CD4-positive, alpha-beta T cell treated with Interleukin-10 for 1 hour (primary cell): Measurements from ENCODE around the gene NUFIP1.
"Not testable (repeated sequence)": the region's sequence is repeated elsewhere in the genome, so short reads cannot be mapped to it uniquely, and the experiment has no call there.

Experiments
- DNase-seq: peaks from one replicate; pipeline ENCODE4 v3.0.0-alpha.2; 2020

Gene NUFIP1

DNA sequence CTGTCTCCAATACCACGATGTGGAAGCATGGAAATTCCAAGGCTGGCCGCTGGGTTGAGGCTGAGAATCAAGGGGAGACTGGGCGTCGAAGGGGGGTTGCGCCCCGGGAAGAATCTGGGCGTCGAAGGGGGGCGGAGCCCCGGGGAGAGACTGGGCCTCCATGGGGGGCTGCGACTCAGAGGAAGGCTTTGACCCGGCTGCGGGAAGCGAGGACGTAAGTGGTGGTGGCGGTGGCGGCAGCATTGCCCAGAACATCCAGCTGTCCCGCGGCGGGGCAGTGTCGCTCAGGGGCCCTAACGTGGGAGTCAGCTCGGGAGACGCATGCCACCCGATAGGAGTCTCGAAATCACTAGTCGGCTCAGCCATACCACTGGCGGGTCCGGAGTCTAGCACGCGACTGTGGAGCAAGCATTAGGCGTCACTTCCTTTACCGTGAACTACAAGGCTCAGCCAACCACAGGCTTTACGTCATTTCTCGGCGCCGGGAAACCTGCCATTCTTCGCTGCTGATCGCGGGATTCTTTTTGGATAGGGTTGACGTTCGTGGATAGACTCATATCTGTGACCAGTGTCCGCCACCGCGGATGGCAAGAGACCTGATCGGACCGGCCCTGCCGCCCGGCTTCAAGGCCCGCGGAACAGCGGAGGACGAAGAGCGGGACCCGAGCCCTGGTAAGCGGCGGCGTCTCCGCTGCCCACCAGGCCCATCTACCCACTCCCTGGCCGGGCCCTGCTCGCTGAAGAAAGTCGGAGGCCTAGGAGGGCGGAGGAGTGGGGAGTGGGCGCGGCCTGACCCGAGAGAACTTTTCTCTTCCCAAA lies at the start of gene NUFIP1, which contains the start of gene GPALPP1:
NUFIP1 (minus strand) TSS at position 401 of the 819 bp plus-strand sequence; CDS start at position 366, 35 bp downstream.
GPALPP1 (plus strand) TSS at position 468 of the 819 bp plus-strand sequence; CDS start at position 585, 117 bp downstream.
- DNase-seq = peak; percentile 92

DNA sequence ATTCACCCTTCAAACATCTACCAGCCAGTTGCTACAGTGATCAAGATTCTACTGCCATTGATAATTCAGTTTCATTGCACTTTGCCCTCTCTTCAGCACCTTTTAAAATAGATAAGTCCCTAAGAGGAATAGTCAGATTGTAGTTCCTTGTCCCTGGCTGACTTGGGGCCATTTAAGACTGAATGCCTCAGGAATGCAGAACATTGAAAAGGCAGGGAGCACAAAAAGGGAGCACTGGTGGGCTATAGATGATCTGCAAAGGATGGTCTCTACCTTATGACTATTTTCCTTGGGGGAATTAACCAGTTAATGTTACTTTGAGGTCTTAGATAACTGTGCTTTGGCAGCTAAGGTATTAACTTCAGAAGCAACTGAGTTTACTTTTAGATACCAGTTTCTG lies 46.9 kb upstream of the NUFIP1 start:
- DNase-seq = no peak

DNA sequence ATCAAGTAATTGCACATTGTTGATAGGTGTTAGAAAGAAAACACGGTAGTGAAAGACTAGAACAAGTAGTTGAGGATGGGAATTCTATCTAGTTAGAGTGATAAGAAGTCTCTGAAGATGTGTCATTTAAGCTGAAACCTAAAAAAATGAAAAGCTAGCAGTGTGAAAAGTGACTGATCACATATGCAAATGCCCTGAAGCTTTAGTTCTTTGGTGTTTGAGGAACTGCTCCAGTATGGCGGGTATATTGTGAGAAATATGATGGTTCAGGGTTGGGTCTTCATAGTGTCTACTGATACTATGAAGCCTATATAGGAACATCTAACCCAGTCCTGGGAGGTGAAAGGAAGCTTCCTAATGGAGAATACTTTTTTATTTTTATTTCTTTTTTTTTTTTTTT lies 45.1 kb upstream of the NUFIP1 start:
- DNase-seq = no peak

DNA sequence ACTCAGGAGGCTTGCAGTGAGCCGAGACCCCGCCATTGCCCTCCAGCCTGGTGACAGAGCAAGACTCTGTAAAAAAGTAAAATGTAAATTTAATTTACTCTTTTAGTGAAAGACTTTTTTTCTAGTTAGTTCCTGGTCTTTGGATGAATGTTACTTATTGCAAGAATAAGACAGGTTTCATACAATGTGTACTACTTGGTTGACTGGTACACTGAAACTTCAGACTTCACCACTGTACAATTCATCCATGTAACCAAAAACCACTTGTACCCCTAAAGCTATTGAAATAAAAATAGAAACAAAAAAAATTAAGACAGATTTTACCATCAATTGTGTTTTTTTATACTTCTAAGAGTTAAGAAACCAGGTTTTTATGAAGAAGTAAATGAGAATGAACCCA lies 35.6 kb upstream of the NUFIP1 start:
- no peak for DNase-seq

DNA sequence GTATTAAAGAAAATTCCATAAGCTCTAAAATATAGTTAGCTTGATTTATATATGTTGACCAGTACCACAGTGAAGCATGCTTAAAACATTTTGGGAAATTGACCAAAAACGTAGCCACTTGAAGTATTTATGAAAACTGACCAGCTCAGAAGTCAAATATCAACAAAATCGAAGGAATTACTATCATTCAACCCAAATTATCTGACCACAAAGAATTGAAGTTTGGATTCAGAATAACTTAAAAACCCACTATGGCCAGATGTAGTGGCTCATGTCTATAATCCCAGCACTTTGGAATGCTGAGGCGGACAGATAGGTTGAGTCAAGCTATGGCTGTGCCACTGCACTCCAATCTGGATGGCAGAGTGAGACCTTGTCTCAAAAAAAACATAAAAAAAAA lies 32.0 kb upstream of the NUFIP1 start:
- no peak for DNase-seq

DNA sequence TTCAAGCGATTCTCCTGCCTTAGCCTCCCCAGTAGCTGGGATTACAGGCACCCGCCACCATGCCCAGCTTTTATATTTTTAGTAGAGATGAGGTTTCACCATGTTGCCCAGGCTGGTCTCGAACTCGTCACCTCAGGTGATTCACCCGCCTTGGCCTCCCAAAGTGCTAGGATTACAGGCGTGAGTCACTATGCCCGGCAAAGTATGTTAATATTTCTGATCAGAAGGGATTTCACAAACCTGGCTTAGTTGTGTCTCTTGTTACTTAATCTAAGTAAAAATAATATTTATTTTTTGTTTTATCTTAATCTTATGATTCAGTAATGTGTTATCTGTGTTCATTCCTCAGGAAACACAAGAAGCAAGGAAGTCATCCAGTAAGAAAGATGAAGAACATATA lies 30.7 kb upstream of the NUFIP1 start:
- not testable (repeated sequence) for DNase-seq

DNA sequence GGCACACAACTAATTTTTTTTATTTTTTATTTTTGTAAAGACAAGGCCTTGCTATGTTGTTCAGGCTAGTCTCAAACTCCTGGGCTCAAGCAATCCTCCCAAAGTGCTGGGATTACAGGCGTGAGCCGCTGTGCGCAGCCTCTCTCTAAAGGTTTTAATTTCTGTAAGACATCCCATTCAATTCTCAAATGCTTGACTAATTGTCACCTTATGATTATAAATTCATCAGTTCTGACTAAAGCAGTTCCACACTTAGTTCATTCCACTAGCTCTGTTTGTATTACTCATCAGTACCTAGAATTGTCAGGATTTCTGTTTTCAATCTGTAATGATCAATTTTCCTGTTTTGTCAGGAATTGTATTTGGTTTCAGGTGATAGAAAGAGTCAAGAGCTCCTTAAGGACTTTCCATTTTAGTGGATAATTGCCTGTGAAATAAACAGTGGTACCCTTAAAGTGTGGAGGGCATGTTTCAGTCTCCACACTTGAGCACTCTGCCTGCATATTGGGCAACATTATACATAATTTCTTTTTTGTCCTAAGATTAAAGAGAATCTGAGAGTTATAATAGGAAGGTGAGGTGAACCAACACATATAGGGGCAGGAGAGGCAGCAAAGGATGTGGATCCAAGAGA lies 27.6 kb upstream of the NUFIP1 start:
- no peak for DNase-seq

DNA sequence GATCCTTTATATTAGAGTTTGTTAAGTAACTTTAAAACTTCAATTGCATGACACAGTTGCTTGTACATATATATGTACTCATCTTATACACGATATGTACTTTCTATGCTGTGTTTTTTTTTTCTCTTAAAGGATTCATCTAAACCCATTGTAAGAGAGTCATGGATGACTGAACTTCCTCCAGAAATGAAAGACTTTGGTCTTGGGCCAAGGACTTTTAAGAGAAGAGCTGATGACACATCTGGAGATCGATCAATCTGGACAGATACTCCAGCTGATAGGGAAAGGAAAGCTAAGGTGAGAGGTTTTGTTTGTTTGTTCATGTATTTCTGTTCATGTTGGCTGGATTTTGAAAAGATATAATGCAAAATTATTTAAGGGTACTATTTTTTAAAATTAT lies 26.0 kb upstream of the NUFIP1 start:
- DNase-seq = no peak

DNA sequence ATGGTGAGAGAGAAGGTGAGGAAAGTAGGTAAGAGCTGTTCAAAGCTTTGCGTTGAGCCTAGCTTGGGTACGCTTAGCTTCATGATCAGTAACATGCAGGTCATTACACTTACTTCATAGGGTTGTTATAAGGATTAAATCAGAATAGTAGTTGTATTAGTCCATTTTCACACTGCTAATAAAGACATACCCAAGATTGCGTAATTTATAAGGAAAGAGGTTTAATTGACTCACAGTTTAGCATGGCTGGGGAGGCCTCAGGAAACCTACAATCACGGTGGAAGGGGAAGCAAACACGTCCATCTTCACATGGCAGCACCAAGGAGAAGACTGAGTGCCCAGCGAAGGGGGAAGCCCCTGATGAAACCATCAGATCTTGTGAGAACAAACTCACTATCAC lies 21.9 kb upstream of the NUFIP1 start:
- no peak for DNase-seq

DNA sequence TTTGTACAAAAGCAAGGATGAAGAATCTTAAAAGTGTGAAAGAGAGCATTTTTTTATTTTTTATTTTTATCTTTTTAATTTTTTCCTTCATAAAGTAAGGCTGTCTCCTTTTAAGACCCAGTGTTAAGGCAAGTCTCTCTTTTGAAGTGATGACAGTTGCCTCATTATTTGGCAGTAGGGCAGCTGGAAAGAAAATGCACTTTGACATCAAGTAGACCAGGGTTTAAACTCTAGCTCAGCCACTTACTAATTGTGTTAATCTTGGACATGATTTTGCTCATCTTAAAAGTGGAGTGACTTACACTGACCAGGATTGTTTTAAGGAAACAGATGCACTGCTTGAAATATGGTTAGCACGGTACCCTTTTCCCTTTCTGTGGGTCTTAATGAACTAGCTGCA lies 18.6 kb upstream of the NUFIP1 start:
- no peak for DNase-seq

DNA sequence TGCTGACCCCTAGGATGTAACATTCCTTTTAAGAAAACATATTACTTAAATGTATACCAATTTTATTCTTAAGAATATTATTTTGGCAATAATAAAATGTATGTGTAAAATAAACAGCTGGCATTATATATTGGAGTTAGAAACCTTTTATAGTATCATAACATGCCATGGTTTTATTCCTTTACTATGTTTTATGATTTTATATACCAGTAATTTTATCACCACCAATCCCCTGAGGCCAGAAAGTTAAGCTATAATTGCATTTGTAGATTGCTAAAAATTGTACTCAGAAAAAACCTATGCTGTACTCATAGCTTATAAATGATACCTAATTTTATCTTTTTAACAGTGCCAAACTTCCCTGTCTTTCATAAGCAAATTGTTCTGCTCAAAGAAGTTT lies 18.0 kb upstream of the NUFIP1 start:
- no peak for DNase-seq

DNA sequence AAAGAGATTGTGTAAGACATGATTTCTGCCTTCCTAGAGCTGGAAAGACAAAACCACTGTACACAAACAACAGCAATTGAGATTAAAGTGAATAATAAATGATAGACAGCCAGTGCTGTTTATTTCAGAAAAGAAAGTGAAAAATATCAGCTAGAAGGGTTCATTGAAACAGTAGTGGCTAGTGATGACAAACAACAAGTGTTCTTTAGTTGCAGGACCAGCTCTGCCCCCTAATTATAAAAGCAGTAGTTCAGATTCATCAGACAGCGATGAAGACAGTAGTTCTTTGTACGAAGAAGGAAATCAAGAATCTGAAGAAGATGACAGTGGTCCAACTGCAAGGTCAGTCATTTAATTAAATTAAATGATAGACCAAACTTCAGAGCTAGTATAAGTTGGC lies 14.8 kb upstream of the NUFIP1 start:
- no peak for DNase-seq

DNA sequence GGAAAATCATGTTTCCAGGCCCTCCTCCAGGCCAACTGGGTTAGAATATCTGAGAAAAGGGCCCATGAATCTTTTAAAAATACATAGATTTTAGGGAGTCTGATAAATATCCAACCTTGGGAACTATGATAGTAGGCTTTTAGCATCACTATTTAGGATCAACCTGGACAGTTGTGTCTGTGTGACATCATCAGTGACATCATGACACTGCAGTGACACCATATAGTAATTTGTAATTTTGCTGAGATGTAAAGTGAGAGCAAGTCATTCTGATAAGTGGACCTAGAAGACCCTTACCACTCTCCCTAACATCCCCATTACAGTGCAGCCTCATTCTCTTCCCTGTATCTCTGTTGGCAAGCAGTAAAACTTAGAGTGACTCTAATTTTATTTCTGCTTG lies 14.1 kb upstream of the NUFIP1 start:
- no peak for DNase-seq

DNA sequence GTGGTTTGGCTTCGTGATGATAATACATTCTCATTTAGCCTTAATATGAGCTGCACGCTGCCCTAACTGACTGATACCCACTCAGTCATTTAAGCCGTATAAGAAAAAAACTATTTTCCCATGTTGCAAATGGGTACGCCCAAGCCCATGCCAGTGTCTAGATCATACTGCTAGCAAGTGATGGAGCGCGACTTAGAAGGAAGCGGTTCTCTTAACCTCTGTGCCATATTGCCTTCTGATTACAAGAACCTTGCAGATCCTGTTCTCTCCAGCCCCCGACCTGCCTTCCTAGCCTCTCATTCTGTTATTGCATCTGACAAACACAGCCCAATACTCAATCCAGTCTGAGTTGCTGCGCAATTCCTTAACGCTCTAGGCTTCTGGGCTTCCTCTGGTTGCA lies 670 bp upstream of the NUFIP1 start:
- no peak for DNase-seq

DNA sequence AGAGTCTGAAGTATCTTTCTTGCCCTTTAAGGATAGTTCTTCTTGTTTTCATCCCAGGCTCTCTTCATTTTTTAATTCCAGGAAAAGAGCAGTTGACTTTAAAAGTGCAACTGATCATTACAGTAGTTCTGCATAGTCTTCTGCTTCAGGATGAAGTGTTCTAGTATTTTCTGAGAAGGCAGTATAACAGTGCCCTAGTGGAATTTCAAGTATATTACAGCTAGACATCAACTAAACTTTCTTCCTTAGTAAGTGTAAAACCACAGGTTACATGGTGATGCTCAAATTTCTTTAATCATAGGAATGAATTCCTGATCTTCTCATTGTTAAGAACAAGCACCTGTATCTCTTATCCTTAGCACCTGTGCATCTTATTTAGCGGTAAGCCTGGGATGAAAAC lies 10.9 kb downstream of the NUFIP1 start:
- DNase-seq = no peak

DNA sequence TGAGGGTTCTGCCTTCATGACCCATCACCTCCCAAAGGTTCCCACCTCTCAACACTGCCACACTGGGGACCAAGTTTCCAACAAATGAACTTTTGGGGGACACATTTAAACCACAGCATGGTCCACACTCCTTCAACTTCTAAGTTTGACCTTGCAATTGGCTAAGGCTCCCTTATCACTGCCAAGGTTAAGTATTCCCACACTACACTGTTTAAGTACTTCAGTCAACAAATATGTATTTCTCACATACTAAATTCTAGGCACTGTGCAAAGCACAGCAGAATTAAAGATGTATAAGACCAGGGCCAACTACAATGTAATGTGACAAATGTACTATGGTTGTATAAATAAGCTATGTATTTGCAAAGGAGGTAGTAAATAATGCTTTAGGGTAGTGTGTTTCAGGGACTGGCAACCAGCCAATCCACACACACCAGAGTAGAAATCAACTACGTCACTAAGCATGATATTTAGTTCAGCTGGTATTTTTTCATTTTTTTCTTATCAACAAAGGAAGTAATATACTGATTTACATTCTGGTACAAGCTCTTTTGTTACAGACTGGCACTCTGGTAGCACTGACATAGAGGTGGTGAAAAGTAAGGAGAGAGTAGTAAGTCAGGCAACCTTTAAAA lies 12.2 kb downstream of the NUFIP1 start:
- DNase-seq = no peak

DNA sequence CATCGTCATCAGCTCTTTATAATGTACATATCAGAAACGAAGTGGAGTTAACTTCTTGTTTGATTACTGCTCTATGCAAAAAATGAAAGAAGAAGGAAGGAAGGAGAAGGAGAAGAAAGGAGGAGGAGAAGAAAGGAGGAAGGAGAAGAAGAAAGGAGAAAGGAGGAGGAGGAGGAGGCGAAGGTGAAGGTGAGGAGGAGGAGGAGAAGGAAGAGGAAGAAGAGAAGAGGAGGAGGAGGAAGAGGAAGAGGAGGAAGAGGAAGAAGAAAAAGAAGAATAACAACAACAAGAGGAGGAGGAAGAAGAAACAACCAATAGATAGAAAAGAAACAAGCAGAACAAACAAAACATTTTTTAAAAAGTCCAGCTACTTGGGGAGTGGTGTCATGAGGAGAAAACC lies 13.1 kb downstream of the NUFIP1 start:
- DNase-seq = no peak

DNA sequence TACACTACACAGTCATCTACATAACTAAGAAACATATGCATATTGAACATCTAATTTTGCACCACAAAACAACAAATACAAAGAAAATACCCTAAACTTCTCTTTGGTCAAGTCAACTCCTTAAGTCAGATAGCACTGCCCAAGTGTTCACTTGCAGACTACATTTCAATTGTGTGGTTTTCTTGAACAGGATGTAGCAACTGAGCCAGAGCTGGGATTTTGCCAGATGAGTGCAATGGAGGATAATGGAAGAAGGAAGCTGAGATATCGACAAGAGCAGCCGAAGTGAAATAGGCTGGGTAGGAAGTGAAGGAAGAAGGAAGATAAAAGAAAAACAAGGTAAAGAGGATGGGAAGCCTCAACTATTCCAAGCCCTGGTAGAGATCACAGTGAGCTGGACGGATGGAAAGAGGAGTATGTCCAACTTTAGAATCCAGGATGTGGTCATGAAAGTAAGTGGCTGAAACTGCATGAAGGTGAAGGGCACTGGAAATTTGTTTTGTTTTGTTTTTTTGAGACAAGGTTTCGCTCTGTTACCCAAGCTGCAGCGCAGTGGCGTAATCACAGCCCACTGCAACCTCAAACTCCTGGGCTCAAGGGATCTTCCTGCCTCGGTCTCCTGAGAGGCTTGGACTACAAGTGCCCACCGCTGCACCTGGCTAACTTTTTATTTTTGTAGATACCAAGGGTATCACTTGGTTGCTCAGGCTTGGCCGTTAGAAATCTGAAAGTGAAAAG lies 15.0 kb downstream of the NUFIP1 start:
- DNase-seq = no peak

DNA sequence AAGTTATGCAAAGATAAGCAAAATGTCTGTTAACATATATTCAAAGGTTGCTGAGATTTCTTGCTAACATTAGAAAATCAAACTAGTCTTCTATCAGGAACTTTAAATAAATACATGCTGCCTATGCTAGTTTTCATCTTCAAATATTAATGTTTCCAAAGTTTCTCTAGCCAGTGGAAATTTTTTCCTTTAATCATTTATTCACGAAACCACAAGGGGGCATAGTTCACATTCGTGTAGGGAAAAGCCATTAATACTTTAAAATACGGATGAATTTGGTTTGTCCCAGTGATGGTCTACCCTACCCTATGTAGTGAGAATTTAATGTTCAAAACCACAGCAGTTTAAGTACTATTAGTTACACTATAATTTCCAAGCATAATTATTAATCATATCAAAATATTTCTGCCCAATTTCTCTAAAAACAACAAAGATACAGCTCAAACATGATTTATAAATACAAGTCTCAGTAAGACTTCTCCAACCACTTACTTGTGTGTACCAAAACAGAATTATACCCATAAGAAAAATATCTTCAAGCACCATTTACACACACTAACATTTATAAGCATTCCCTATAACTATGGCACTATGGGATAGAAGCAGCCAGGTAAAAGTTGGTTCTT lies 16.2 kb downstream of the NUFIP1 start:
- DNase-seq = peak; percentile 23

DNA sequence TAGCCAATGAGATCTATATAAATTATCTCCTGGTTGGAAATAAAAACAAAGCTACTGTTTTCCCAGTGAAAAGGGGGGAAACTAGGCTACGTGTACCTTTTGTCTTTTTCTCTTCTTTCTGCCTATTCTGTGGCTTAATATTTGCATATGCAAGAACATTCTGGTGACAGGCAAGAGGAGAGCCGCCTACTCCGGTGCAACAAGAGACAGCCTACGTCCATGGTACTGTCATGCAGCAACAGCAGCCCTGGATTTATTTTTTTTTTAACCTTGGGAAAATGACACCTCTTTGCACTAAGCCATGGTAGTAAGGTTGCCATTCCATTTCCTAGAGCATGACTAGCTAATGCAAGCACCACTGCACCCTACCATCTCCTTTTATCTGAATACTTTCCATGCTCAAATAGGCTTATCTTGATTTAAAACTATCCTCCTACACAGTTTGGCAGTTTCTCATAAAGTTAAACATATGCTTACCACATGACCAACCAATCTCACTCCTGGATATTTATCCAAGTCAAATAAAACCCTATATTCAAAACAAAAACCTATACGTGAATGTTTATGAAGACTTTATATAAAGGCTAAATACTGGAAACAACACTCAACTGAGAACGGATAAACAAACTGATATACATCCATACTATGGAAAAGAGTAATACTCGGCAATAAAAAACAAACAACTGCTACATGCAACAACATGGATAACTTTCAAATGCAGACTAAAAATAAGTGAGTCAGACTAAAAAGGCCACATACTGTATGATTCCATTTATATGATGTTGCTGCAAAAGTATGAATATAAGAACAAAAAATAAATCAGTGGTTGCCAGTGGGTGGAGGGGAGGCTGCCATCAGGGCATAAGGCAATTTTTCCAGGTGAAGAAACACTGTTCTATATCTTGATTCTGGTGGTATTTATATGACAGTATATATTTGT lies 17.3 kb downstream of the NUFIP1 start:
- no peak for DNase-seq
